Epithelial cell of esophagus (primary cell): ENCODE results near the gene PAX3.

Source experiments
- DNase-seq: peaks from one replicate; pipeline ENCODE4 v3.0.0; 2010; ENCODE audit warnings: low read depth
- H3K4me3 ChIP-seq: 2 replicates; pipeline ENCODE4 v1.5.1; 2011; ENCODE audit warnings: mild to moderate bottlenecking, low read length, control low read depth
- TF ChIP-seq, protein P1 (sequence below): IDR thresholded peaks from 2 replicates; pipeline ENCODE4 v1.5.1; 2011; ENCODE audit warnings: low read depth, mild to moderate bottlenecking, low read length, control low read depth, inconsistent platforms; ENCODE audit not compliant: insufficient read depth; ENCODE audit errors: missing control alignments

PAX3 gene

DNA sequence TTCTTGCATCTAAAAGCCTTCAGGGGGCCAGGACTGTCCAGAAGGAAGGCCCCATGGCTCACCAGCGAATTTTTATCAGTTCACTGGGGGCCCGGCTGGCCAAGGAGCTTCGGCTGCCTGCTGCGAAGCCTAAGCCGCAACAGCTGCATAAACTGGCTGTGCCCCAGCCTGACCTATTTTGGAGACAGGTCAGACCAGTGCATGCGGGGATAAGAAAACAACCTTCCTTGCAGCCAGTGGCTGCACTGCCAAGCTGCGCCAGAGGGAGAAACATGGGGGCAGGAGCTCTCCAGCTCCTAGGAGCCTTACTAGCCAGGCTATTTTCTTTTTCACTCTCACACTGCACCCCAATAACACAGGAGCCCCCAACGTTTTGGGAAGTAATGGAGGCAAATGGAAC is 15.2 kb downstream of the PAX3 start:
- TF ChIP-seq, protein P1, sequence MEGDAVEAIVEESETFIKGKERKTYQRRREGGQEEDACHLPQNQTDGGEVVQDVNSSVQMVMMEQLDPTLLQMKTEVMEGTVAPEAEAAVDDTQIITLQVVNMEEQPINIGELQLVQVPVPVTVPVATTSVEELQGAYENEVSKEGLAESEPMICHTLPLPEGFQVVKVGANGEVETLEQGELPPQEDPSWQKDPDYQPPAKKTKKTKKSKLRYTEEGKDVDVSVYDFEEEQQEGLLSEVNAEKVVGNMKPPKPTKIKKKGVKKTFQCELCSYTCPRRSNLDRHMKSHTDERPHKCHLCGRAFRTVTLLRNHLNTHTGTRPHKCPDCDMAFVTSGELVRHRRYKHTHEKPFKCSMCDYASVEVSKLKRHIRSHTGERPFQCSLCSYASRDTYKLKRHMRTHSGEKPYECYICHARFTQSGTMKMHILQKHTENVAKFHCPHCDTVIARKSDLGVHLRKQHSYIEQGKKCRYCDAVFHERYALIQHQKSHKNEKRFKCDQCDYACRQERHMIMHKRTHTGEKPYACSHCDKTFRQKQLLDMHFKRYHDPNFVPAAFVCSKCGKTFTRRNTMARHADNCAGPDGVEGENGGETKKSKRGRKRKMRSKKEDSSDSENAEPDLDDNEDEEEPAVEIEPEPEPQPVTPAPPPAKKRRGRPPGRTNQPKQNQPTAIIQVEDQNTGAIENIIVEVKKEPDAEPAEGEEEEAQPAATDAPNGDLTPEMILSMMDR = no peak
- DNase-seq = no peak

DNA sequence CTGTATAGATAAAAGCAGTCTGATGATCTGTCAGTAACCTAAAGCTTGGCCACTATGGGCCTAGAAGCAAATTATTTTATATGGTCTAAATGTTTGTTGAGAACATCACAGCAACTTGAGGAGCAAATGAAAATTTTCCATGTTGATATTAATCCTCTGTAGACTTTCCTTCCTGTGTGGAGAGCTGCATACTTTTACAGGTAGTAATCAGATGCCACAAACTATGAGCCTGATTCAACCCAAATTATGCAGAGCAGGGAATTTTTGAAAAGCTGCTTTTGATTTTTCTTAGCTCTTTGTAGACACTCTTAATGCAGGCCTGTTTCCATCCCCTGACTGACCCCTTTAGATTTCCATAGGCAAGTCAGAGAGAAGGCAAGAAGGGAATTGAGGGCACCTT is 17.3 kb downstream of the PAX3 start:
- TF ChIP-seq, protein P1 = no peak
- no peak for DNase-seq

More for the DNA sequence above, 15.2 kb downstream of the PAX3 start:
- no peak overlapping the region for H3K4me3 ChIP-seq

DNA sequence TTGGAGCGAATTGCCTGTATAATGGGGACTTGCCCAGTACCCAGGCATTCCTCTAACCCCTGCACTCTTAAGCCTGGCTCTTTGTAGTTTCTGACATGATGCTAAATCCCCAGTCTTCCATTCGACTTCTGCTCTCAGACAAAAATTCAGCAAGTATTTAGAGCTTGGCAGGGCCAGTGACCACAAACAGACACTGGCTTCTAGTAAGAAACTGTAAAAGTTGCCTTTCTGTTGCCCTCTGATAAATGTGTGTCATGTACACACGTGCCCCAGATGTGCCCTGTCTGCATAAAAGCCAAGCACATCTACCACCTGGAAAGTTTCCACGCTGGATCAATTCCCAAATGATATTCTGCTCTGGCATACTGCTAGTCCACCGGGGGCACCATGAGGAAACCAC is 18.0 kb downstream of the PAX3 start:
- DNase-seq = no peak
- TF ChIP-seq, protein P1 = no peak
- no peak overlapping the region for H3K4me3 ChIP-seq

More for the DNA sequence above, 17.3 kb downstream of the PAX3 start:
- H3K4me3 ChIP-seq = no peak overlapping the region

DNA sequence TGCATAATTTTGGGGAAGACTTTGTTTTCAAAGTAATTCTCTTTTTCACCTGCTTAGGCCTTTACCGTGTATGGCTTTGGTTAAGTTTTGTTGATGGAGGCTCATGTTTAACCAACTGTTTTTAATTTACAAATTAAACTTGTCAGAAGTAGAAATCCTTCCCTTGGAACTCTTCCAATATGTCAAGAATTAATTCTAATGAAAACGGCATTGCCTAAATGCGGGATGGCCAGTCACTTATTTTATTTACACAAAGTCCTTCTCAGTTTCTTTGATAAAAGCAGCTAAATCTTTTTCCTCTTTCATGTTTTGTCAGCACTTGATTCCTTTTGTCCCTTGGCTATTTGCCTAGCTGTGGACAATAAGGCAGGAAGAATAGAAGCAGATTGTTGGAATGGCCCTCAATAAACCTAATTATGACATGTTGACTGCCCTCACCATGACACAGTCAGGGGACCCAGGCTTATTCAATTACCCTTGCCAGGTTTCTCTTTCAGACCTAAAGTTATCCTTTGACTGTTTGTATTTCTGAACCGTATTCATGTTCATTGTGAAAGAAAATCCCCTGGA is 26.3 kb downstream of the PAX3 start:
- TF ChIP-seq, protein P1 = no peak
- H3K4me3 ChIP-seq = no peak overlapping the region
- no peak for DNase-seq

DNA sequence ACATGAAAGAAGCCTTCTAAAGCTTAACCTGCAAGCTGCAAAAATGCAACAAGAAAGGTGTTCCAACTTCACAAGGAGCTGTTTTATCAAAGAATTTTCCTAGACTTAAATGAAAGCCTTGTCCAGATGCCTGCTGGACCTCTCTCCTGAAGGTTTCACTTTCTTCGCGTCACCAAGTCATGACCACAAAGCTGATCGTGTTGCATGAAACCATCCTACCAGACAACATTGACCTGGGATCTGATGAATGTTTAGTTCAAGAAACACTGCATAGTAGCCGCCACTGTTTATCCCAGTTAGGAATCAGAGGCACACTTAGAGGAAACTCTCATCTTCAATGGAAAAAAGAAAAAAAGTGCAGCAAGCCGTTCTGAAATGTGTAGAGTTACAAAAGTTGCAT is 26.9 kb downstream of the PAX3 start:
- H3K4me3 ChIP-seq = no peak overlapping the region
- DNase-seq = no peak
- TF ChIP-seq, protein P1 = no peak

DNA sequence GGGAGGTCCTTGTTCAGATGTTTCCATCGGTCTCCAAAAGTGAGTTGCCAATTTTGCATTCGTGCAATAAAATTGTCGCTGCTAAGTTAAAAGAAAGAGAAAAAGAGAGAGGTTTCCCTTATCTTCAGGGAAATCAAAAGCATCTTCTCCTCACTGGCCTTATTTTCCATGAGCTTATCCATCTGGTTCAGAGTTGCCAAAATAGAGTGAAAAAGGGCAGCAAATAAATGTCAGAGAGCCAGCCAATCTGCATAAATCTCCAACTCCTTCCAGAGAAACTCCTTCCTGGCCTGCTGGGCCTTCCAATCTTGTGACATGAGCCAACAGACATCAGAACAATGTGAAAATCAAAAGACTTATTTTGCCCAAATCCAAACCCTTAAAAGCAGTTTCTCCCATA is 28.4 kb downstream of the PAX3 start:
- no peak for DNase-seq
- H3K4me3 ChIP-seq = no peak overlapping the region
- TF ChIP-seq, protein P1 = no peak

DNA sequence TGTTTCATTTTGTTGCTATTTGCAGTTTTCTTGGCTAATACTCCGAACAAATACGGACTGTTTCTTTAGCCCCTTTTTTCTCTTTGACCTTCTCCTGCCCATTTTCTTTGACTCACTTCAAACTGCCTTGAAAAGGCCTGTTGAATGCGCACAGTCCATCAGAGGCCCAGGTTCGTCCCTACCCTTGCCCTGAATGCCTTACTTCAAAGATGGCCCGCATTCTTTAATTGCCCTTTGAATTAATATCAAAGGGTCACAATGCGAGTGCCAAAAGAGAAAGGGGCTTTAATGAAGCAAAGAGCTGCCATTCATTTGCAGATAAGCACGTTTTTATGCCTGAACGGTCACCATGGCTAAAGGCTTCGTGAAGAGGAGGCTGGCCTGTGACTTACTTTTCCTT is 29.7 kb downstream of the PAX3 start:
- TF ChIP-seq, protein P1 = no peak
- H3K4me3 ChIP-seq = no peak overlapping the region
- no peak for DNase-seq
